ENCODE measurements around the gene ILKAP.

ILKAP gene

GRCh38 chr2:238123991-238124470 lies 79.5 kb downstream of the ILKAP start:
- DNase-seq (ENCODE audit: low read depth in 2 of 2) = no peak

- DNase-seq (ENCODE audit: low read depth in 2 of 2) = no peak
Observed at GRCh38 chr2:238123218-238123971, 80.1 kb downstream of the ILKAP start.

- DNase-seq (ENCODE audit: low read depth in 2 of 2) = no peak
Observed at GRCh38 chr2:238122287-238123217, 80.9 kb downstream of the ILKAP start.

GRCh38 chr2:238121511-238122286 lies 81.8 kb downstream of the ILKAP start:
- DNase-seq (ENCODE audit: low read depth in 2 of 2) = no peak

GRCh38 chr2:238120463-238121298 lies 82.8 kb downstream of the ILKAP start:
- no peak for DNase-seq (ENCODE audit: low read depth in 2 of 2)

All from activated CD4-positive, alpha-beta T cell treated with anti-CD3 and anti-CD28 coated beads for 24 hours (primary cell).